Renal cortical epithelial cell (primary cell): Measurements from ENCODE around the gene GARIN5A. TPM values are rescaled to one million over a fixed set of nuclear protein-coding genes. Genes with fewer than 3 reads are reported as not detected.

Experiments used
- DNase-seq: peaks from one replicate; pipeline ENCODE4 v3.0.0-alpha.2; 2011; ENCODE audit warnings: low read depth
- total RNA-seq: library from RNA; depleted of rRNA; stranded (reverse); fragments of >200 nt; gene quantifications from 2 replicates; pipeline ENCODE4 v1.2.3, GENCODE V29; 2014

GARIN5A gene
- total RNA-seq, 1 donor from 2014 or later = 0.89 TPM

DNA sequence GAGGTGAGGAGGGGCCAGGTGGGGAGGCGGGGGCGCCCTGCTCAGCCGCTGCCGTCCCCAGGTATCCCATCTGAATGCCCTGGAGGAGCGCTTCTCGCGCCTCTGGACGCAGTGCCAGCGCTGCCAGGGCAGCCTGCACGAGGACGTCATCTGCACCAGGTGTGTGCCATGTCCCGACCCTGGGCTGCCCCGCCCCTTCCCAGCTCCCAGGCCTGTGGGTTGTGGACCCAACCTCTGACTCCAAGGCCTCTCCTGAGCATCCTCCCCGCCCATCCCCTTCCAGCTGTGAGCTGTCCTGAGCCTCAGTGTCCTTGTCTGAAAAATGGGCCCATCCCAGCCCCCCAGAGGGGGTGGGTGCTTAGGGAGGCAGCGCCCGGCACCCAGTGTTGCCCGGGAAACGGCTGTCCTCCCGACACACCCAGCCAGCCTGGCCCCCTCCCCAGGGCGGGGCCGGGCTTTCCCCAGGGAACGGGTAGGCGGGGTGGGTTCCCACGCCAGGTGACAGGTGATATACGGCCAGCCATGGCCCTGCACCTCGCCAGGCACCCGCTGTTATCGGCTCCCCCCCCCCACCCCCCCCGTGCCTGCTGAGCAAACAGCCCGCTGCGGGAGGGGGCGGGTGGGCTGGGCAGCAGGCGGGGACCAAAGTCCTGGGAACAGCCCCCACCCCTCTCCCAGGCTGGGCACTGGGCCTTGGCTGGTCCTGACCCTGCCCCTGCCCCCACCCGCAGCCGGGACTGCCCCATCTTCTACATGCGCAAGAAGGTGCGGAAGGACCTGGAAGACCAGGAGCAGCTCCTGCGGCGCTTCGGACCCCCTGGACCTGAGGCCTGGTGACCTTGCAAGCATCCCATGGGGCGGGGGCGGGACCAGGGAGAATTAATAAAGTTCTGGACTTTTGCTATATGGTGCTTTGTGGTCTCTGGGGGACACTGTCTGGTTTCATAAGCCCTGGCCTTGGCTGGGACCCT, 59.3 kb downstream of the GARIN5A start:
- no peak for DNase-seq

Other genes starting within 250 kb of the GARIN5A start
- 0.17 and 6.5 TPM in 2 replicates for gene KCNC3, start 147.5 kb downstream of the GARIN5A start, total RNA-seq
- gene NAPSA, start 111.2 kb downstream of the GARIN5A start, total RNA-seq = 15.2 TPM in 1 of 2 replicates, not detected in the other
- 67.0 and 72.5 TPM in 2 replicates for gene NR1H2, start 100.4 kb downstream of the GARIN5A start, total RNA-seq
- 23.9 and 34.7 TPM in 2 replicates for gene POLD1, start 92.5 kb downstream of the GARIN5A start, total RNA-seq
- gene SPIB, start 57.9 kb downstream of the GARIN5A start, total RNA-seq = not detected in 2 replicates
- 0.35 TPM in 1 of 2 replicates, not detected in the other for gene MYBPC2, start 44.0 kb downstream of the GARIN5A start, total RNA-seq
- gene EMC10, start 341 bp downstream of the GARIN5A start, total RNA-seq = 58.3 and 78.7 TPM in 2 replicates
- 13.5 and 19.8 TPM in 2 replicates for gene JOSD2, start 34.3 kb upstream of the GARIN5A start, total RNA-seq
- not detected in 2 replicates for gene ASPDH, start 37.1 kb upstream of the GARIN5A start, total RNA-seq
- gene LRRC4B, start 91.6 kb upstream of the GARIN5A start, total RNA-seq = 0.30 TPM in 1 of 2 replicates, not detected in the other
- 0.40 TPM in 1 of 2 replicates, not detected in the other for gene SYT3, start 163.0 kb upstream of the GARIN5A start, total RNA-seq
- gene C19orf81, start 172.6 kb upstream of the GARIN5A start, total RNA-seq = 0.40 TPM in 1 of 2 replicates, not detected in the other
- gene SHANK1, start 243.0 kb upstream of the GARIN5A start, total RNA-seq = 0.17 and 0.65 TPM in 2 replicates
- gene CLEC11A, start 246.5 kb upstream of the GARIN5A start, total RNA-seq = 0.15 and 0.52 TPM in 2 replicates